ENCODE data around the gene WFDC6. TPM values are rescaled to one million over a fixed set of nuclear protein-coding genes. Genes with fewer than 3 reads are reported as not detected.
A peak's percentile ranks its signal among the peaks of the same experiment; 100 is the strongest.

Gene WFDC6
- total RNA-seq, 1 experiment from 2014 or later, result not detected

DNA sequence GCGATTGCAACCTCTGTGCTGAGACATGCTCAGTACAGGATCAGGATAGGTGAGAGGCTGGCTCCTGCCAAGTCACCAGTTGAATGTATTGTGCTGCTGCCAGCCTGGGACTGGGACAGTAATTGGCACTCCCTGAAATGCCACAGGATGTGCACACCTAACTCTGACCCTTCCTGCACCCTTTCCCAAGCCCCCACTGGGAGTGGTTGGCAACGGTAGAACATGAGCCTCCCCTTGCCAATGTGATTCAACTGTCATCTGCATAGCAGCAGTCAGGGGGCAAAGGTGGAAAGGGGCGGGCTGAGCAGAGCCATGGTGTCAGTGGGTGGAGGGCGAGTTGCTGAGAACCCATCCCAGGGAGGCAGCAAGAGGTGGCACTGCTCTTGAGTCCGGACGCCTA, 39.3 kb downstream of the WFDC6 start:
- H3K27me3 ChIP-seq (replicated peaks; ENCODE audit: control insufficient read depth, insufficient read depth, low read length), result no peaks in the 10 kb centered on the region; the same call in none of the 2 replicates
- peak; percentile 52 to 66 for DNase-seq
- H3K27ac Mint-ChIP-seq (ENCODE audit: unreplicated experiment), result no peak overlapping the region
- peaks cover 5% of the 10 kb centered on the region for H3K4me1 Mint-ChIP-seq (ENCODE audit: low read depth, unreplicated experiment)
- POLR2A ChIA-PET, result no interaction called here
- no peaks in the 10 kb centered on the region for H3K9me3 Mint-ChIP-seq (ENCODE audit: unreplicated experiment)
- no peaks in the 10 kb centered on the region for H3K9me3 ChIP-seq
- CTCF ChIA-PET, result interaction anchor here (0.6 kb wide), 1 partner anchor 10 kb away, joined by 4 read pairs; no protein-coding TSS in a partner anchor
- H3K36me3 ChIP-seq (ENCODE audit: control insufficient read depth, insufficient read depth, low read length), result no peaks in the 10 kb centered on the region
- TF ChIP-seq, protein P1, sequence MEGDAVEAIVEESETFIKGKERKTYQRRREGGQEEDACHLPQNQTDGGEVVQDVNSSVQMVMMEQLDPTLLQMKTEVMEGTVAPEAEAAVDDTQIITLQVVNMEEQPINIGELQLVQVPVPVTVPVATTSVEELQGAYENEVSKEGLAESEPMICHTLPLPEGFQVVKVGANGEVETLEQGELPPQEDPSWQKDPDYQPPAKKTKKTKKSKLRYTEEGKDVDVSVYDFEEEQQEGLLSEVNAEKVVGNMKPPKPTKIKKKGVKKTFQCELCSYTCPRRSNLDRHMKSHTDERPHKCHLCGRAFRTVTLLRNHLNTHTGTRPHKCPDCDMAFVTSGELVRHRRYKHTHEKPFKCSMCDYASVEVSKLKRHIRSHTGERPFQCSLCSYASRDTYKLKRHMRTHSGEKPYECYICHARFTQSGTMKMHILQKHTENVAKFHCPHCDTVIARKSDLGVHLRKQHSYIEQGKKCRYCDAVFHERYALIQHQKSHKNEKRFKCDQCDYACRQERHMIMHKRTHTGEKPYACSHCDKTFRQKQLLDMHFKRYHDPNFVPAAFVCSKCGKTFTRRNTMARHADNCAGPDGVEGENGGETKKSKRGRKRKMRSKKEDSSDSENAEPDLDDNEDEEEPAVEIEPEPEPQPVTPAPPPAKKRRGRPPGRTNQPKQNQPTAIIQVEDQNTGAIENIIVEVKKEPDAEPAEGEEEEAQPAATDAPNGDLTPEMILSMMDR (IDR thresholded peaks at IDR 0.05; ENCODE audit: insufficient read depth in 1 of 2, low read depth in 1 of 2, low read length in 1 of 2, severe bottlenecking in 1 of 2, unreplicated experiment in 1 of 2), result no peak
- H3K4me1 ChIP-seq, result no peaks in the 10 kb centered on the region
- H3K4me3 Mint-ChIP-seq (ENCODE audit: unreplicated experiment), result no peak overlapping the region
- BruUV-seq (replicated peaks), result no TSS peak
- no peak overlapping the region for H3K4me3 ChIP-seq (ENCODE audit: low read depth, low read length)
- intact Hi-C loops (cut with micrococcal nuclease; ENCODE audit: unreplicated experiment), result no loop called here
- peaks cover 31% of the 10 kb centered on the region for H3K27me3 Mint-ChIP-seq (ENCODE audit: insufficient read depth, unreplicated experiment)
- no peaks in the 10 kb centered on the region for H3K36me3 Mint-ChIP-seq (ENCODE audit: insufficient read depth, unreplicated experiment)

DNA sequence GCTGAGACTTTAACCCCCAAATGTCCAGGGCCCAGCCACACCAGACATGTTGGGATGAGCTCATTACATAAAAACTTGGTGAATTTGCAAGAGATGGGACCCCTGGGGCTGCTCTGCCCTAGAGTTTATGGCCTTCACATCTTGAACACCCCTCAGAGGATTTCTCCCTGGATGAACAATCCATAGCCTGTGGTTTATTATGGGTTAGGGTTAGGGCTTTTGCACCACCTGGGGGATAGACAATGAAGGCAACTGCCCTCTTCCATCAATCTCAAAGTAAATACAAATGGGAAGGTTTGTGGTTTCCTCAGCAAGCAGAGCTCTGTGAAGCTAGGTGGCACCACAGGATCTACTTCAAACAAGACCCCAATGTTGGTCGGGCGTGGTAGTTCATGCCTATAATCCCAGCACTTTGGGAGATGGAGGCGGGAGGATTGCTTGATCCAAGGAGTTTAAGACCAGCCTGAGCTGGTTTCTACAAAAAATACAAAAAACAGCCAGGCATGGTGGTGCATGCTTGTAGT, 41.2 kb downstream of the WFDC6 start:
- no peaks in the 10 kb centered on the region for H3K4me1 ChIP-seq
- CTCF ChIA-PET, result no interaction called here
- Mint-ChIP-seq H3K4me1 (ENCODE audit: low read depth, unreplicated experiment) (peaks cover 5% of the 10 kb centered on the region), H3K4me3 (ENCODE audit: unreplicated experiment) (no peak overlapping the region), H3K9me3 (ENCODE audit: unreplicated experiment) (no peaks in the 10 kb centered on the region), H3K27ac (ENCODE audit: unreplicated experiment) (no peak overlapping the region), H3K36me3 (ENCODE audit: insufficient read depth, unreplicated experiment) (no peaks in the 10 kb centered on the region), H3K27me3 (ENCODE audit: insufficient read depth, unreplicated experiment) (peaks cover 28% of the 10 kb centered on the region)
- intact Hi-C loops (cut with micrococcal nuclease; ENCODE audit: unreplicated experiment), result no loop called here
- no peak overlapping the region for H3K4me3 ChIP-seq (ENCODE audit: low read depth, low read length)
- peak in 1 of 2 experiments; percentile 34 for DNase-seq
- no peaks in the 10 kb centered on the region; the same call in none of the 2 replicates for H3K27me3 ChIP-seq (replicated peaks; ENCODE audit: control insufficient read depth, insufficient read depth, low read length)
- no peaks in the 10 kb centered on the region for H3K36me3 ChIP-seq (ENCODE audit: control insufficient read depth, insufficient read depth, low read length)
- POLR2A ChIA-PET, result no interaction called here
- TF ChIP-seq, protein P1 (IDR thresholded peaks at IDR 0.05; ENCODE audit: insufficient read depth in 1 of 2, low read depth in 1 of 2, low read length in 1 of 2, severe bottlenecking in 1 of 2, unreplicated experiment in 1 of 2), result no peak
- no peaks in the 10 kb centered on the region for H3K9me3 ChIP-seq
- BruUV-seq (replicated peaks), result no TSS peak

DNA sequence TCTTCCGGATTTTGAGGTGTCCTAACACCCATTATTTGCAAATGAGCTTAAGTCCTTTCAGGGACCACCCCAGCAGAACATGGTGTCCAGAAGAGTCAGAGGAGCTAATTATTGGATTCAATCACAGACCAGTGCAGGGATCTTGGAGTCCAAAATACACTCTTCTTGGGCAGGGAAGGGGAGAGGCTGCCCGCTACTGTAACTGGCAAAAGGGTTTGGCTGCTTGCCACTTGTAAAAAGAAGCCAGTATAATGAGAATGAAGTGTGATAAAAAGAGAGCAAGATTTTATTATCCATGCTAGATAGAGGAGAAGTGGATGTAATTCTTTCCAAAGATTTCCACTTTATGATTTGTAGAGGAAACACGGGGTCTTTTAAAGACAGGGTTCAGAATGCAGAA, 43.1 kb downstream of the WFDC6 start:
- no TSS peak for BruUV-seq (replicated peaks)
- TF ChIP-seq, protein P1 (IDR thresholded peaks at IDR 0.05; ENCODE audit: insufficient read depth in 1 of 2, low read depth in 1 of 2, low read length in 1 of 2, severe bottlenecking in 1 of 2, unreplicated experiment in 1 of 2), result no peak
- peaks cover 5% of the 10 kb centered on the region for H3K4me1 Mint-ChIP-seq (ENCODE audit: low read depth, unreplicated experiment)
- no peaks in the 10 kb centered on the region for H3K9me3 Mint-ChIP-seq (ENCODE audit: unreplicated experiment)
- no peaks in the 10 kb centered on the region for H3K9me3 ChIP-seq
- H3K4me3 Mint-ChIP-seq (ENCODE audit: unreplicated experiment), result no peak overlapping the region
- H3K27me3 ChIP-seq (replicated peaks; ENCODE audit: control insufficient read depth, insufficient read depth, low read length), result no peaks in the 10 kb centered on the region; the same call in none of the 2 replicates
- no peaks in the 10 kb centered on the region for H3K4me1 ChIP-seq
- no peak overlapping the region for H3K4me3 ChIP-seq (ENCODE audit: low read depth, low read length)
- no peaks in the 10 kb centered on the region for H3K36me3 ChIP-seq (ENCODE audit: control insufficient read depth, insufficient read depth, low read length)
- ChIA-PET CTCF (no interaction called here), POLR2A (no interaction called here)
- H3K27me3 Mint-ChIP-seq (ENCODE audit: insufficient read depth, unreplicated experiment), result peaks cover 31% of the 10 kb centered on the region
- no peaks in the 10 kb centered on the region for H3K36me3 Mint-ChIP-seq (ENCODE audit: insufficient read depth, unreplicated experiment)
- DNase-seq, result no peak
- no peak overlapping the region for H3K27ac Mint-ChIP-seq (ENCODE audit: unreplicated experiment)
- intact Hi-C loops (cut with micrococcal nuclease; ENCODE audit: unreplicated experiment), result no loop called here

All from Caco-2 (cell line).